Measurements from ENCODE around the gene EEF1G.

GRCh38 chr11:62566247-62566646, 7.4 kb downstream of the EEF1G start:
- TF ChIP-seq CTCF (IDR thresholded peaks at IDR 0.05; ENCODE audit: low read depth, low read length) (no peak), POLR2A (IDR thresholded peaks at IDR 0.05; ENCODE audit: extremely low read depth, insufficient read length) (no peak)
